ENCODE data around the gene MID2.

GRCh38 chrX:107935664-107936433 lies 110.2 kb downstream of the MID2 start:
- no peak for TF ChIP-seq CTCF (IDR thresholded peaks at IDR 0.05 in 2 of 3, conservative IDR thresholded peaks at IDR 0.05 in 1 of 3; ENCODE audit: borderline replicate concordance in 1 of 3, insufficient read depth in 1 of 3, low read depth in 2 of 3, low read length in 2 of 3)
- TF ChIP-seq ZBTB33 (IDR thresholded peaks at IDR 0.05; ENCODE audit: extremely low read depth, insufficient replicate concordance, low read length) = no peak
- TF ChIP-seq TCF7L2 (IDR thresholded peaks at IDR 0.05; ENCODE audit: borderline replicate concordance, extremely low read depth, insufficient read depth, insufficient read length) = no peak
- TF ChIP-seq REST (IDR thresholded peaks at IDR 0.05; ENCODE audit: low read depth) = no peak
- no peak for TF ChIP-seq ZFX (IDR thresholded peaks at IDR 0.05)
- no peak for TF ChIP-seq POLR2A (IDR thresholded peaks at IDR 0.05; ENCODE audit: borderline replicate concordance, extremely low read depth, insufficient read depth, insufficient read length)
- TF ChIP-seq ZNF274 (IDR thresholded peaks at IDR 0.05; ENCODE audit: low read depth, low read length) = no peak
- TF ChIP-seq YY1 (IDR thresholded peaks at IDR 0.05; ENCODE audit: extremely low read depth, insufficient replicate concordance, low read depth, low read length) = no peak
- no peak for TF ChIP-seq EZH2phosphoT487 (IDR thresholded peaks at IDR 0.05; ENCODE audit: borderline replicate concordance)
- TF ChIP-seq POLR2AphosphoS5 (IDR thresholded peaks at IDR 0.05; ENCODE audit: low read depth, low read length) = no peak
- TF ChIP-seq EGR1 (IDR thresholded peaks at IDR 0.05; ENCODE audit: low read depth) = no peak
- no peak for TF ChIP-seq EZH2 (IDR thresholded peaks at IDR 0.05)
- TF ChIP-seq SIN3A (IDR thresholded peaks at IDR 0.05; ENCODE audit: low read depth) = no peak
- TF ChIP-seq JUND (IDR thresholded peaks at IDR 0.05) = no peak

All from HCT116 (cell line).